22Rv1 (cell line): ENCODE measurements around the gene BFSP2.

Source experiments
- H3K27ac ChIP-seq: fragments of 450-650 bp; 2 replicates; pipeline ENCODE4 v1.5.1; 2017
- ZFX ChIP-seq: fragments of 450-650 bp; IDR thresholded peaks from 2 replicates; pipeline ENCODE4 v1.6.1; 2017; ENCODE audit warnings: antibody characterized with exemption, borderline replicate concordance
- TF ChIP-seq, protein P1 (sequence below): fragments of 450-650 bp; IDR thresholded peaks from 2 replicates; pipeline ENCODE4 v1.5.1; 2017; ENCODE audit warnings: mild to moderate bottlenecking

BFSP2 gene

DNA sequence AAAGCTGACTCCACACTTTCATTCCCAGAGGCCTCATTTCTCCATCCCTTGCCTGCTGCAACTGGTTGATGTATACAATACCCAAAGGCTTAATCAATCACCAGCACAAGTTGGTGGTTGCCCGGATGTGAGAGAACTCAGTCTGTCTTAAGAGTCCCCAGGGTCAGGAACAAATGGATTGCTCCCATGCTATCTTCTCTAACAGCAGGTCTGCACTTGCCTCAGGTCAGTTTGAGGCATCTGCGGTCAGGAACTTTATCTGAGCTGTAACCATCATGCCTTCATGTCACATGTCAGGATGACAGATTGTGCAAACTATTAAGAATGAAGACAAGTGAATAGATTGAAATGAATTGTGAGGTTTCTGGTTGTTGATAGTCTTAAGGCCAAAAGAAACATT, 56.1 kb downstream of the BFSP2 start:
- peak overlapping the region; percentile 92 for H3K27ac ChIP-seq
- TF ChIP-seq, protein P1, sequence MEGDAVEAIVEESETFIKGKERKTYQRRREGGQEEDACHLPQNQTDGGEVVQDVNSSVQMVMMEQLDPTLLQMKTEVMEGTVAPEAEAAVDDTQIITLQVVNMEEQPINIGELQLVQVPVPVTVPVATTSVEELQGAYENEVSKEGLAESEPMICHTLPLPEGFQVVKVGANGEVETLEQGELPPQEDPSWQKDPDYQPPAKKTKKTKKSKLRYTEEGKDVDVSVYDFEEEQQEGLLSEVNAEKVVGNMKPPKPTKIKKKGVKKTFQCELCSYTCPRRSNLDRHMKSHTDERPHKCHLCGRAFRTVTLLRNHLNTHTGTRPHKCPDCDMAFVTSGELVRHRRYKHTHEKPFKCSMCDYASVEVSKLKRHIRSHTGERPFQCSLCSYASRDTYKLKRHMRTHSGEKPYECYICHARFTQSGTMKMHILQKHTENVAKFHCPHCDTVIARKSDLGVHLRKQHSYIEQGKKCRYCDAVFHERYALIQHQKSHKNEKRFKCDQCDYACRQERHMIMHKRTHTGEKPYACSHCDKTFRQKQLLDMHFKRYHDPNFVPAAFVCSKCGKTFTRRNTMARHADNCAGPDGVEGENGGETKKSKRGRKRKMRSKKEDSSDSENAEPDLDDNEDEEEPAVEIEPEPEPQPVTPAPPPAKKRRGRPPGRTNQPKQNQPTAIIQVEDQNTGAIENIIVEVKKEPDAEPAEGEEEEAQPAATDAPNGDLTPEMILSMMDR = no peak
- TF ChIP-seq ZFX = no peak

DNA sequence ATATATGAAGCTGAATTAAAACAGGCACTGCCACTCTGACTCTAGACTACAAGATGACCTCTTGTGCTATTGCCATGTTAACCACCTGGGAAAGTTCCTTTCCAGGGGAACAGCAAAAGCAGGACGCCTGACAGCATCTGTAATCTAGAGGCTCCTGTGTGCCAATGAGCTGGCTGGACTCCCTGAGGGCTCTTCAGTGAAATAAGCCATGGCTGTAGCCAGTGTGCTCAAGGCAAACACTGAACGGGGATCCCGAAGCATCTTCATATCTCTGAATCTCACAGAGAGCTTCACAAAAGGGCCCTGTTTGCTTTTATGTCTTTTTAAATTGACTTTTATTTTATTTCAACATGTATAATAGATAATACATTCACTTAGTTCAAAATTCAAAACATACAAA, 57.2 kb downstream of the BFSP2 start:
- H3K27ac ChIP-seq = peak overlapping the region; percentile 92
- TF ChIP-seq ZFX = no peak
- TF ChIP-seq, protein P1 = no peak

DNA sequence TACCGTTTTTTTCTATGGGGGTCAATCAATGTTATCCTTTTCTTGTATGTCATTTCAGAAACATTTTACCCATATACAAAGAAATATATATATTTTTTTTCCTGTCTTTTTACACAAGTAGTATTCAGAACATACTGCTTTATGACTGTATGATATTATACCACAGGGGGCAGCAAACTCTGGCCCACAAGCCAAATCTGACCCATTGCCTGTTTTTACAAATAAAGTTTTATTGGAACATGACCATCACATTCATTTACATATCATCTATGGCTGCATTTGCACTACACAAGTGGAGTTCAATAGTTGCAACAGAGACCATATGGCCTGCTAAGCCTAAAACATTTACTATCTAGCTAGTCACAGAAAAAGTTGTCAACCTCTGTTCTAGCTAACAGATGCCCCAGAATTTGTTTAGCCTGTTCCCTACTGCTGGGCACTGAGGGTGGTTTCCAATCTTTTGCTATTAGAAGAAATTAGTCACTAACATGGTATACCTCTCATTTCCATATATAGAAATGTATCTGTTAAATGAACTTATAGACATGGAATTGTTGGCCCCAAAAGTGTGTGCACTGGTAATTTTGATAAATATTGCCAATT, 57.7 kb downstream of the BFSP2 start:
- TF ChIP-seq, protein P1 = peak; percentile 73
- no peak for TF ChIP-seq ZFX
- H3K27ac ChIP-seq = peak overlapping the region; percentile 92; the same call in 1 of the 2 replicates

DNA sequence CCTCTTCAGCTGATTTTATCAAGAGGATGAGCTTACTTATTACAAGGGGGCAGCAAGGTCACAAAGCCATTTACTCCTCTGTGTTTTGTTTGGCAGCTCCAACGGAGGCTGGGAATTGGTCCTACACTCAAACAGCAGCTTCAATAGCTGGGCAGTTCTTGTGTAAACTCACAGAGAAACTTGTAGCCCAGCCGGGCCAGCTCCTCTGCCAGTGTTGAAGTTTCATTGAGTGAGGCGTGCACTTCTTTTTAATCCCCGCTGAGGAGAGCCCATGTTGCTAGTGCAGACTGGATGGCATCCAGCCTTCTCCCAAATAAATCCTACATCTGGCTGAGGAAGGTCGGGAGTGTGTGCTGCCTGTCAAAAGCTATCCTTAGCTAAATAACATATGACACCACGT, 59.5 kb downstream of the BFSP2 start:
- peak overlapping the region; percentile 81 for H3K27ac ChIP-seq
- TF ChIP-seq, protein P1 = no peak
- no peak for TF ChIP-seq ZFX

DNA sequence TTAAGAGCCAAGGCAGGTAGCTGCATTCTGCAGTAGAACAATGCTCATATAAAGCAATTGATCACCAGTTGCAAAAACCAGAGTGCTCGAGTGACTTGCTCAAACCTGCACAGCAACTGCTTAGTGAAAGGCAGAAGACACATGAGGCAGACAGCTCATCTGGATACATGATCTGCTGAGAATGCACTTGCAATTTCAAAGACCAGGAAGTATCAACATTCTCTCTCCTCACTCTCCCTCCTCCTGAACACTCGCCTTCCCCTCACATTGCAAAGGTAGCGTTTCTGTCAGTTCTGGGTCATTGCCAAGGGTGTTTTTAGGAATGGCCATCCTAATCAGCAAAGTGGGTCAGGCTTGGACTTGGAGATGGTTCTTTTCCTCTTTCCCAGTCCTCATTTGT, 61.0 kb downstream of the BFSP2 start:
- TF ChIP-seq, protein P1 = no peak
- no peak for TF ChIP-seq ZFX
- peak overlapping the region; percentile 81; the same call in 1 of the 2 replicates for H3K27ac ChIP-seq

DNA sequence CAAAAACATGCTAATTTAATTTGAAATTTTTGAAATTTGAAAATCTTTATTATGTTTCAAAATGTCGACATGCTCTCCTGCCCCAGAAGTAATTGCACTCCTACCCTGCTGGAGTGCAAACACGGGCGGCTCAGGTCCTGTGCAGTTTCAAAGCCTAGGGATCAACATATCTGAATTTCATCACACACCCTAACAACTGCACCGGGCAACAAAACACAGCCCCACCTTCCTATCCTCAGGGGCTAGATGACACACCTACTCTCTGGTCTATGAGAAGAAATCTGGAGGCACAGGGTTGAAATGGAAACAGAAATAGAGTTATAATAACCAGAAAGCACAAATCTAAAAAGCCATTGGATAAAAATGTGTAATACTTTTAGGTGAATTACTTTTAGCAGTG, 61.4 kb downstream of the BFSP2 start:
- TF ChIP-seq ZFX = no peak
- TF ChIP-seq, protein P1 = no peak
- 0 out of 2 replicates have a peak overlapping the region, but pooled peaks have one; percentile 10 for H3K27ac ChIP-seq

DNA sequence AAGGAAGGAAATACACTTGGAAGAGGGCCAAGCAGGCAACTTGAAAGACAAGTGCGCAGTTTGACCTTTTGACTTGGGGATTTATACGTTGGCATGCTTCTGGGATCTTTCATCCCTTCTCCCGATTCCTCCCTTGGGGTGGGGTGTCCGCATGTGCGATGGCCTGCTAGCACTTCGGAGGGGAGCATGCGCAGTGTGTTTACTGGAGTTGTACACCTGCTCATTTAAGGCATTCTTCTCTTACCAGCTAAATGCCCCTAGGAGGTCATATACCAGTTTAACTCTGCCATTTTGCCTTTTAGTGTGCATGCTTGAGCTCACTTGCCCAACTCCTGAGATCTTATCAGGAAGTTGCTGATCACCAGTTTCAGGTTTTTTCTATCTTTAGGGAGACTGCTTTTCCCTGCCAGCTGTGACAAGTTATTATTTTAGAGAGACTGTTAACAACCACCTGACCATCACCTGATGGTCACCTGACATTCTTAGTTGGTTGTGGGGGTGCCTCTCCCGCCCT, 63.5 kb downstream of the BFSP2 start:
- TF ChIP-seq, protein P1 = no peak
- no peak for TF ChIP-seq ZFX
- no peak overlapping the region for H3K27ac ChIP-seq
